Measurements from ENCODE around the gene SUPT5H. TPM values are rescaled to one million over a fixed set of nuclear protein-coding genes. Genes with fewer than 3 reads are reported as not detected.

Gene SUPT5H
- total and polyA plus RNA-seq, 2 of the 13 experiments (the other 11 are each of a cell fraction or from before 2014, with no cell fraction given): 48.2 to 51.7 TPM

DNA sequence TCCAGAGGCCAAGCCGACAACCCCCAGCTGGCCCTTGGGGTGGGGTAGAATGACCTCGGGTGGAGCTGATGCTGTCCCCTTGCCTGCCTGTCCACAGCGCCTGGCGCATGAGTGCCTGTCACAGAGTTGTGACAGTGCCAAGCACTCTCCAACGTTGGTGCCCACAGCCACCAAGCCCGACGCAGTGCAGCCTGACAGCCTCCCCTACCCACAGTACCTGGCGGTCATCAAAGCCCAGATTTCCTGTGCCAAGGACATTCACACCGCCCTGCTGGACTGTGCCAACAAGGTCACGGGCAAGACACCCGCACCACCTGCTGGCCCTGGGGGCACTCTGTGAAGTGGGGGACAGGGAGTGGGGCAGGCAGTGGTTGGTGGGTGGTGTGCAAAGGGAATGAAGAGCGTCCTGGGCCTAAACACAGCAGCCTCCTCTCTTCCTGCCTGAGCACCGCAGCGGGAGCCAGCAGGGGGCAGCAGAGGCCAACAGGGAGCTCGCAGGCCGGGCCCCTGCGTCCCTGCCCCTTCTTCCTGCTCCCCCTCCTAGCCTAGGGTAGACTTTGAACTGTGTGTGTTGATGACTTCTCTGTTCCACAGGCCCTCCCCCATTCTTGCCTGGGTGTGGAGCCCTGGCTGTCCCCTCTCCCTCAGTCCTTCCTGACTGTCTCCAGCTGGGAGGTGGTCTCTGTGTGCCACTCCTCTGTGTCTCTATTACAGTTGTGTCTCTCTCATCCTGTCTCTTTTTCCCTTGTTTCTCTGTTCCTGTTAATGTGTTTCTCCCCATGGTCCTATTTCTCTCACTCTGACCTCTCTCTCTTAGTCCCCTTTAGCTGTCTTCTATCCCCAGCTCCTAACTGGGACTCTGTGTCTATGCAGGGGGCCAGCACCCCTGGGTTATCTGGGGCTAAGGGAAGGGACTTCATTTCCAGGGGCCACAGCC, 47.8 kb upstream of the SUPT5H start (continued):
- TF ChIP-seq ZNF589 (CRISPR knock-in tag; conservative IDR thresholded peaks at IDR 0.05) (no peak), HNRNPK (IDR thresholded peaks at IDR 0.05; ENCODE audit: low read depth, low read length, poor library complexity, severe bottlenecking) (no peak), NFE2L1 (CRISPR knock-in tag; IDR thresholded peaks at IDR 0.05; ENCODE audit: borderline replicate concordance) (no peak), AGO2 (optimal IDR thresholded peaks at IDR 0.05; ENCODE audit: low read depth, low read length) (peak; percentile 72), ZNF350 (CRISPR knock-in tag; IDR thresholded peaks at IDR 0.05; ENCODE audit: borderline replicate concordance, low read depth) (peak; percentile 92), SUZ12 (IDR thresholded peaks at IDR 0.05; ENCODE audit: low read depth, low read length) (no peak), PREB (CRISPR knock-in tag; IDR thresholded peaks at IDR 0.05) (no peak), RXRA (CRISPR knock-in tag; IDR thresholded peaks at IDR 0.05) (peak; percentile 91), GMEB2 (CRISPR knock-in tag; IDR thresholded peaks at IDR 0.05; ENCODE audit: low read depth) (peak; percentile 52; the same call in 1 of the 2 replicates), TRAFD1 (CRISPR knock-in tag; IDR thresholded peaks at IDR 0.05; ENCODE audit: borderline replicate concordance) (0 out of 2 replicates have a peak, but pooled peaks have one; percentile 77), ZNF296 (CRISPR knock-in tag; conservative IDR thresholded peaks at IDR 0.05) (no peak), POLR2G (IDR thresholded peaks at IDR 0.05; ENCODE audit: low read depth, low read length) (peak; percentile 91), ZNF3 (CRISPR knock-in tag; IDR thresholded peaks at IDR 0.05) (peak; percentile 95), THYN1 (CRISPR knock-in tag; IDR thresholded peaks at IDR 0.05; ENCODE audit: borderline replicate concordance, low read depth) (no peak), PHF5A (CRISPR knock-in tag; IDR thresholded peaks at IDR 0.05; ENCODE audit: low read depth, unreplicated experiment) (peak; percentile 96), NFE2 (CRISPR knock-in tag; IDR thresholded peaks at IDR 0.05) (no peak), ZNF317 (CRISPR knock-in tag; IDR thresholded peaks at IDR 0.05) (0 out of 2 replicates have a peak, but pooled peaks have one; percentile 63), HES4 (CRISPR knock-in tag; IDR thresholded peaks at IDR 0.05; ENCODE audit: borderline replicate concordance) (no peak), SIX1 (CRISPR knock-in tag; IDR thresholded peaks at IDR 0.05; ENCODE audit: borderline replicate concordance) (peak; percentile 58; the same call in 1 of the 2 replicates), ARNTL (CRISPR knock-in tag; IDR thresholded peaks at IDR 0.05) (peak; percentile 85), HNF4G (IDR thresholded peaks at IDR 0.05; ENCODE audit: borderline replicate concordance, low read depth, low read length) (peak; percentile 98), HNF4G (CRISPR knock-in tag; IDR thresholded peaks at IDR 0.05; ENCODE audit: borderline replicate concordance, low read depth) (peak; percentile 99)
